GM12874 (cell line): ENCODE data around the gene IZUMO4.
A peak's percentile ranks its signal among the peaks of the same experiment; 100 is the strongest.

Experiments used
- CTCF ChIP-seq: IDR thresholded peaks from 2 replicates; pipeline ENCODE4 v1.5.1; 2011; ENCODE audit warnings: low read depth, mild to moderate bottlenecking, control low read depth, low read length, moderate library complexity; ENCODE audit not compliant: insufficient read depth

The IZUMO4 gene, protein sequence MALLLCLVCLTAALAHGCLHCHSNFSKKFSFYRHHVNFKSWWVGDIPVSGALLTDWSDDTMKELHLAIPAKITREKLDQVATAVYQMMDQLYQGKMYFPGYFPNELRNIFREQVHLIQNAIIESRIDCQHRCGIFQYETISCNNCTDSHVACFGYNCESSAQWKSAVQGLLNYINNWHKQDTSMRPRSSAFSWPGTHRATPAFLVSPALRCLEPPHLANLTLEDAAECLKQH

GRCh38 chr19:2096480-2097202 lies at the start of gene IZUMO4:
IZUMO4 (plus strand) TSS chr19:2096915; CDS start chr19:2096946, 31 bp downstream.
- peak; percentile 61 for TF ChIP-seq CTCF

- TF ChIP-seq CTCF, result no peak
These were observed 49.7 kb upstream of the IZUMO4 start for GRCh38 chr19:2047076-2047448.

- no peak for TF ChIP-seq CTCF
These were observed 49.1 kb upstream of the IZUMO4 start for GRCh38 chr19:2047449-2048103.

DNA sequence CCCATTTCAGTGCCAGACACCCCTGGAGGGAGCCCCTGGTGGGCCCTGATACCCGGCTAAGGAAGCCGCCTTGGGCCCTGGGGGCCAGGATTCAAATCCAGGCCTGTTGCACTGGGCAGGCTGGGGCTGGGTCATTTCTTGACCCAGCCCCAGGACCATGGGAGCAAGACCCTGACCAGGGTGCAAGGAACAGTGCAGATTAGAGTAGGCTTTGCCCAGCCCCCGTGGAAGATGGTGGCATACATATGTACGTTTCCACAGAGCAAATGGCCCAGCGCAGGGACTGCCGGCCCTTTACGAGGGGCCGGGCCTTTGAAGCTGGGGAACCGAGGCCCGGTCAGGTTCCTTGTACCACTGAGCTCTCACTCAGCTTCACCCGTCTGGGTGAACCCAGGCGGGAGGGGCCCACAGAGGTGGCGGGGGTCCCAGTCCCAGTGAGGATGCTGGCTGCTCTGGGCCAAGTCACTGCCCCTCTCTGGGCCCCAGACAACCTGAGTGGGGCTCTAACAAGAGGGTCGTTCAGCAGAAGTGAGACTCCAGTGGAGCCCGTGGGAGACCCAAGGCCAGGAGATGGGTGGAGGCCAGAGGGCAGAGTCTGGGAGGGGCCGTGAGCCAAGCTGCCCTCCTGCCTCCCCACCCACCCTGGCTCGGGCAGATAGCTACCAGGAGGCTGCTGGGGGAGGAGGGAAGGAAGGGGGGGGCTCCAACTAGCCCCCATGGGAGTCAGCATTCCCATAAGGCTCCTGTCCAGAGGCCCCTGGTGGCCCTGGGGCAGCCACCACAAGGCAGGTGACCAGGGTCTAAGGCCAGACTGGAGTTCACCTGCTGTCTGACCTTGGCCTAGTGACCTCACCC lies 48.4 kb upstream of the IZUMO4 start:
- TF ChIP-seq CTCF, result no peak

DNA sequence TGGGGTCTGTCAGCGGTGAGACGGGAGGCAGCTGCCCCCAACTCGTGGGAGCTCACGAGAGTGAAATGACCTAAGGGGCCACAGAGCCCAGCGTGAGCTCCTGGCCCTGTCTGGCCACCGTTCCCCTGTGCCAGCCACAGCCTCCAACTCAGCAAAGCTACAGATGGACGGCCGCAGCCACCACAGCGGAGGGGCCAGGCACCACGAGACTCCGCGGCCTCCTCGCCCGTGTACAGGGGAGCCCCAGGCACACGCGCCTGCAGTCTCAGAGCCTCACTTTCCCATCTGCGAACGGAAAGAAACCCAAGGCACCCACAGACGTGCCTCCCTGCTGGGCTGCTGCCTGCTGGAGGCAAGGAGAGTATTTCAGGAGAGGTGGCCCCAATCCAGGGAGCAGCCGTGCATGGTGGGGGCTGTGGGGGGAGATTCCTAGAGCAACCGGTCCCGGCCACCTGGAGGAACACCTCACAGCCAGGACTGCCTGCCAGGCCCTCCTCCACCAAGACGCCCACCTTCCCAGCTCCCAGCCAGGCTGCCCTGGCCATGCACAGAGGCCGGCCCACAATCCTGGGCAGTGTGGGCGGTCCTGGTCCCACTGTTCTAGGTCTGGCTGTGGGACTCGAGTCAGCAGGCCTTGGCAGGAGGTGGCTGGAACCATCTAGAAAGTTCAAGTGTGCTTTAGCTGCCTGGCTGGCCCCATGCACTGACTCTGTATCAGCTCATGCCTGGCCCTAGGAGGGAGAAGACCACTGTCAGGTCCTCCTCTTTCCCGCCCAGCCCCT lies 47.6 kb upstream of the IZUMO4 start:
- no peak for TF ChIP-seq CTCF

DNA sequence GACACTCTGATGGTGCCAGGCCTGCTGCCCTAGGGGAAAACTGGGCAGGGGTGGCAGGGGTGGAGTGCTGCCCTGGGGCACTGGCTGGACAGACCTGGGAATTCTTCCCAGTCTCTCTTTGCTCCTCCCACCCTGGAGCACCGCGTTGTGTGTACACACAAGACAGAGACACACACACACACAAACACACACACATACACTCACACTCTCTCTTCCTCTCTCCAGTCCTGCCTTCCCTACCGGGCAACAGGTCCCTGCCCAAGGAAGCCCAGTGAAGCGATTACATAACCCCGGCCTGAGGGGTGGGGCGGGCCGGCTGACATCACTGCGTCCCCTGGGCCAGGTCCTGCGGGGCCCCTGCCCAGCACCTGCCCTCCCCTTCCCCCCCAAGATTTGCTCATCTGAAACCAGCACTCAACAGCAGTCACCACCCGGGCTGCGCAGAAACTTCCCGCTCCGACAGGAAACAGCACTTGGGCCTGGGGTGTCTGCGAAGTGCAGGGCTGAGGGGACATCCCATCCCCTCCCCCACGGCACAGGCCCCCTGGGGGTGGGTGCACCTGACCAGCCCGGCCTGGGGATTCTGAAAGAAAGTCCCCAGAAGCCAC lies 46.9 kb upstream of the IZUMO4 start:
- no peak for TF ChIP-seq CTCF
